Endothelial cell of umbilical vein (primary cell): ENCODE measurements around the gene SERPINB4. TPM values are rescaled to one million over a fixed set of nuclear protein-coding genes. Genes with fewer than 3 reads are reported as not detected.
"Not testable (repeated sequence)": the region's sequence is repeated elsewhere in the genome, so short reads cannot be mapped to it uniquely, and the experiment has no call there.

ENCODE experiments used
- BruUV-seq: library from RNA; stranded (reverse); fragments of 400-500 nt; replicated peaks from 2 replicates; lab custom pipeline; 2021; lab: Mats Ljungman, UMichigan
- CTCF ChIA-PET: fragments of 300-600, 350-600 bp; sonication (Branson Sonifier 250); formaldehyde crosslinking; loops from one replicate; lab custom pipeline; 2021; ENCODE audit warnings: antibody characterized with exemption, inconsistent platforms; lab: Charles Lee
- POLR2A ChIA-PET: fragments of 300-600, 350-600 bp; sonication (Branson Sonifier 250); formaldehyde crosslinking; loops from one replicate; lab custom pipeline; 2021; ENCODE audit warnings: antibody characterized with exemption, inconsistent platforms; lab: Charles Lee
- DNase-seq: peaks from one replicate; pipeline ENCODE4 v3.0.0-alpha.2; 2011; ENCODE audit warnings: low read depth, low spot score
- FAIRE-seq: peaks from 2 replicates; lab custom pipeline; 2011; peaks lifted over from hg19 to GRCh38; lab: Jason Lieb, UNC
- H2AFZ ChIP-seq: 2 replicates; pipeline ENCODE4 v1.6.0; 2012; ENCODE audit warnings: low read depth, low read length, control low read depth, inconsistent platforms
- H3K27ac ChIP-seq: 2 replicates; pipeline ENCODE4 v1.5.1; 2011; ENCODE audit warnings: low read depth, mild to moderate bottlenecking, control low read depth, low read length, moderate library complexity; ENCODE audit not compliant: insufficient read depth
- H3K27me3 ChIP-seq, 2 experiments: 2 replicates each; pipeline versions ENCODE4 v1.6.0 to v1.6.1; 2011; ENCODE audit warnings: low read length in 2 of 2, mixed read lengths in 1 of 2; ENCODE audit not compliant: control insufficient read depth in 2 of 2, insufficient read depth in 2 of 2
- H3K36me3 ChIP-seq, 2 experiments: 2 replicates in 1 of 2; 3 replicates in 1 of 2; pipeline ENCODE4 v1.5.1; 2011; ENCODE audit warnings: low read length in 2 of 2, mild to moderate bottlenecking in 1 of 2, moderate library complexity in 1 of 2; ENCODE audit not compliant: control insufficient read depth in 2 of 2, insufficient read depth in 2 of 2; ENCODE audit errors: extremely low read depth in 1 of 2
- H3K4me1 ChIP-seq: 3 replicates; pipeline ENCODE4 v1.5.1; 2011; ENCODE audit warnings: mild to moderate bottlenecking, low read length; ENCODE audit not compliant: control insufficient read depth, insufficient read depth; ENCODE audit errors: extremely low read depth
- H3K4me2 ChIP-seq: 2 replicates; pipeline ENCODE4 v1.6.1; 2011; ENCODE audit warnings: low read length, control low read depth, mixed read lengths; ENCODE audit not compliant: insufficient read depth
- H3K4me3 ChIP-seq, 3 experiments: fragments of 200-600 bp in 1 of 3; sonication (generic), shearing (Covaris generic) in 1 of 3; replicated peaks in 1 of 3; 2 replicates each; pipeline ENCODE4 v1.5.1; 2011 to 2016; ENCODE audit warnings: control low read depth in 3 of 3, low read length in 3 of 3, mild to moderate bottlenecking in 2 of 3, inconsistent platforms in 1 of 3, low read depth in 1 of 3, moderate library complexity in 1 of 3; ENCODE audit not compliant: insufficient read depth in 1 of 3
- H3K79me2 ChIP-seq: 2 replicates; pipeline ENCODE4 v1.6.0; 2012; ENCODE audit warnings: low read length, inconsistent platforms; ENCODE audit not compliant: control insufficient read depth, insufficient read depth
- H3K9ac ChIP-seq: replicated peaks from 2 replicates; pipeline ENCODE3; 2011; ENCODE audit warnings: low read length, control low read depth; ENCODE audit not compliant: insufficient read depth; ENCODE audit errors: extremely low read depth
- H3K9me1 ChIP-seq: replicated peaks from 3 replicates; pipeline ENCODE4 v1.6.0; 2011; ENCODE audit warnings: mild to moderate bottlenecking, low read length; ENCODE audit not compliant: control insufficient read depth, insufficient read depth; ENCODE audit errors: extremely low read depth
- H3K9me3 ChIP-seq: replicated peaks from 2 replicates; pipeline ENCODE4 v1.5.1; 2012; ENCODE audit warnings: low read length, inconsistent platforms; ENCODE audit not compliant: control insufficient read depth, insufficient read depth
- H4K20me1 ChIP-seq: replicated peaks from 2 replicates; pipeline ENCODE3; 2011; ENCODE audit warnings: mild to moderate bottlenecking, low read length; ENCODE audit not compliant: control insufficient read depth, insufficient read depth; ENCODE audit errors: extremely low read depth
- EZH2 ChIP-seq: IDR thresholded peaks from 2 replicates; pipeline ENCODE4 v1.6.1; 2012; ENCODE audit warnings: borderline replicate concordance, low read depth, mild to moderate bottlenecking, moderate library complexity, low read length, inconsistent platforms; ENCODE audit not compliant: severe bottlenecking
- FOS ChIP-seq: IDR thresholded peaks from 2 replicates; pipeline ENCODE4 v1.6.1; 2011; ENCODE audit warnings: mild to moderate bottlenecking, low read length, moderate library complexity, borderline replicate concordance; ENCODE audit not compliant: insufficient read depth
- GATA2 ChIP-seq: IDR thresholded peaks from 2 replicates; pipeline ENCODE4 v1.7.0; 2011; ENCODE audit warnings: low read depth, mild to moderate bottlenecking, moderate library complexity, mixed read lengths, low read length; ENCODE audit not compliant: insufficient read length, insufficient read depth
- JUN ChIP-seq: IDR thresholded peaks from 2 replicates; pipeline ENCODE4 v1.6.1; 2011; ENCODE audit warnings: borderline replicate concordance, low read depth; ENCODE audit not compliant: insufficient read length, insufficient read depth
- MYC ChIP-seq: IDR thresholded peaks from one replicate; pipeline ENCODE4 v1.6.1; 2011; ENCODE audit warnings: mild to moderate bottlenecking, low read depth, low read length
- POLR2A ChIP-seq: IDR thresholded peaks from 2 replicates; pipeline ENCODE4 v1.6.1; 2012; ENCODE audit warnings: low read depth, mild to moderate bottlenecking, control low read depth, low read length
- POLR2AphosphoS5 ChIP-seq: IDR thresholded peaks from 2 replicates; pipeline ENCODE4 v1.6.1; 2012; ENCODE audit warnings: low read depth, mild to moderate bottlenecking, control low read depth, low read length, moderate library complexity; ENCODE audit not compliant: insufficient read depth
- dilution Hi-C: fragments of 300-500 bp; cut with MboI; formaldehyde crosslinking; loops from one replicate; pipeline ENCODE4 v1.15.0; 2019; ENCODE audit warnings: low sequenced_read_pairs; ENCODE audit not compliant: extremely low pct_ligation_motif_present
- intact Hi-C: fragments of 100-400 bp; cut with micrococcal nuclease; formaldehyde crosslinking; loops from one replicate; pipeline ENCODE4 v1.10.0; 2022
- polyA plus RNA-seq, 4 experiments: library from polyadenylated mRNA; depleted of rRNA in 3 of 4; stranded (reverse) in 3 of 4; unstranded in 1 of 4; fragments of >200 nt; gene quantifications; 2 replicates each; pipeline versions ENCODE4 v1.2.1 to v1.2.3, GENCODE V29; 2011 to 2012; ENCODE audit warnings: missing spikeins in 1 of 4
- total RNA-seq: library from RNA; stranded (reverse); gene quantifications from 2 replicates; pipeline ENCODE4 v1.2.3, GENCODE V29; 2021
- TF ChIP-seq, protein P1 (sequence below), 2 donors: IDR thresholded peaks; 1 replicate in 1 of 2; 2 replicates in 1 of 2; pipeline ENCODE4 v1.5.1; 2011; ENCODE audit warnings: low read length in 2 of 2, mild to moderate bottlenecking in 2 of 2, moderate library complexity in 2 of 2, control low read depth in 1 of 2, inconsistent platforms in 1 of 2, low read depth in 1 of 2; ENCODE audit not compliant: insufficient read depth in 1 of 2; ENCODE audit errors: extremely low read depth in 1 of 2
- TF ChIP-seq, protein P2 (sequence below): IDR thresholded peaks from 2 replicates; pipeline ENCODE4 v1.6.1; 2011; ENCODE audit not compliant: insufficient read depth, insufficient read length

The SERPINB4 gene
- total and polyA plus RNA-seq, 2 donors (not counting 3 experiments of a cell fraction or from before 2014, with no cell fraction given): not detected

DNA sequence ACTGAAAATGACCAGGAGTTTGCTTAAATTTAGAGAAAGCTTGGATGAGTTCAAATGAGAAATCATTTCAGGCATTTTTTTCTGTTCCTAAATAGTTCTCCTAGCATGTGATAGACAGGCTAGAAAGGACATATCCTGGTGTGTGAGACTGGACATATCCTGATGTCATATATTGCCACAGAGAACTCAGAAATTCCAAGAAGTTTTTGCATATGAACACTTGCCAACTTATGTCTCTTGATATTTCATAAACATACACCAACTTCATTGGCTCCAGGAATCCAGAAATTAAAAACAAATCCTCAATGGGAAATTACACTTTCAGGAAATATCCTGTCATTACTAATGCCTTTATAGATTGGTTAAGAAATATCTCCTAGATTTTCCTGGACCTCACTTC, 2.9 kb upstream of the SERPINB4 start:
- no peak overlapping the region for H3K27ac ChIP-seq
- no peaks in the 10 kb centered on the region for H3K9me1 ChIP-seq
- no peaks in the 10 kb centered on the region for H3K27me3 ChIP-seq
- ChIA-PET POLR2A (no interaction called here), CTCF (no interaction called here)
- H3K4me3 ChIP-seq: no peak overlapping the region
- dilution Hi-C loops: no loop called here
- DNase-seq (no peak), FAIRE-seq (peak; percentile 31)
- no peaks in the 10 kb centered on the region for H3K4me1 ChIP-seq
- H3K79me2 ChIP-seq: no peaks in the 10 kb centered on the region
- H4K20me1 ChIP-seq: no peaks in the 10 kb centered on the region
- no peak overlapping the region for H3K9ac ChIP-seq
- H3K9me3 ChIP-seq: no peaks in the 10 kb centered on the region
- no peak overlapping the region for H2AFZ ChIP-seq
- no peak overlapping the region for H3K4me2 ChIP-seq
- BruUV-seq: no TSS peak
- no peaks in the 10 kb centered on the region for H3K36me3 ChIP-seq
- intact Hi-C loops: no loop called here
- TF ChIP-seq MYC: no peak
- no peak for TF ChIP-seq POLR2A
- no peak for TF ChIP-seq POLR2AphosphoS5
- TF ChIP-seq FOS: no peak
- TF ChIP-seq, protein P1, sequence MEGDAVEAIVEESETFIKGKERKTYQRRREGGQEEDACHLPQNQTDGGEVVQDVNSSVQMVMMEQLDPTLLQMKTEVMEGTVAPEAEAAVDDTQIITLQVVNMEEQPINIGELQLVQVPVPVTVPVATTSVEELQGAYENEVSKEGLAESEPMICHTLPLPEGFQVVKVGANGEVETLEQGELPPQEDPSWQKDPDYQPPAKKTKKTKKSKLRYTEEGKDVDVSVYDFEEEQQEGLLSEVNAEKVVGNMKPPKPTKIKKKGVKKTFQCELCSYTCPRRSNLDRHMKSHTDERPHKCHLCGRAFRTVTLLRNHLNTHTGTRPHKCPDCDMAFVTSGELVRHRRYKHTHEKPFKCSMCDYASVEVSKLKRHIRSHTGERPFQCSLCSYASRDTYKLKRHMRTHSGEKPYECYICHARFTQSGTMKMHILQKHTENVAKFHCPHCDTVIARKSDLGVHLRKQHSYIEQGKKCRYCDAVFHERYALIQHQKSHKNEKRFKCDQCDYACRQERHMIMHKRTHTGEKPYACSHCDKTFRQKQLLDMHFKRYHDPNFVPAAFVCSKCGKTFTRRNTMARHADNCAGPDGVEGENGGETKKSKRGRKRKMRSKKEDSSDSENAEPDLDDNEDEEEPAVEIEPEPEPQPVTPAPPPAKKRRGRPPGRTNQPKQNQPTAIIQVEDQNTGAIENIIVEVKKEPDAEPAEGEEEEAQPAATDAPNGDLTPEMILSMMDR (IDR thresholded peaks at IDR 0.05; ENCODE audit: extremely low read depth in 1 of 2, insufficient read depth in 1 of 2, low read depth in 1 of 2, low read length in 2 of 2): no peak
- TF ChIP-seq, protein P2, sequence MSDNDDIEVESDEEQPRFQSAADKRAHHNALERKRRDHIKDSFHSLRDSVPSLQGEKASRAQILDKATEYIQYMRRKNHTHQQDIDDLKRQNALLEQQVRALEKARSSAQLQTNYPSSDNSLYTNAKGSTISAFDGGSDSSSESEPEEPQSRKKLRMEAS: no peak
- TF ChIP-seq JUN: no peak
- no peak for TF ChIP-seq GATA2
- no peak for TF ChIP-seq EZH2

DNA sequence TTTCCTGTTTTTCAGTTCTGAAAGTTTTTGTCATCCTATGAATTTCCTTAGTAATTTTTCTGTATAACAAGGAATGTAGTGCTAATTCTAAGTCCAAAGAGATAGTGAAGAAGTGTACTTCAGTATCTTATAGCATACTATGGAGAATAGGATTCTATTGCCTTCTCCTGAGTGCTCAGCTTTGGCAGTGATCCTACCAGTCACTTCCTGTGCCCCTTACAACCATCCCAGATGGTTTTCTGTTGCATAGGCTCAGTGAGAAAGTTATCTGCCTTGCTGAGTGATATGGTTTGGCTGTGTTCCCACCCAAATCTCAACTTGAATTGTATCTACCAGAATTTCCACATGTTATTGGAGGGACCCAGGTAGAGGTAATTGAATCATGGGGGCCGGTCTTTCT, 638 bp upstream of the SERPINB4 start:
- H2AFZ ChIP-seq, H4K20me1 ChIP-seq, BruUV-seq, dilution Hi-C loops, DNase-seq, FAIRE-seq, H3K27ac ChIP-seq, H3K9ac ChIP-seq, H3K4me2 ChIP-seq, H3K9me3 ChIP-seq, intact Hi-C loops, H3K27me3 ChIP-seq, H3K4me3 ChIP-seq, H3K79me2 ChIP-seq, H3K9me1 ChIP-seq, H3K36me3 ChIP-seq, H3K4me1 ChIP-seq, POLR2A ChIA-PET, CTCF ChIA-PET: not testable (repeated sequence)

DNA sequence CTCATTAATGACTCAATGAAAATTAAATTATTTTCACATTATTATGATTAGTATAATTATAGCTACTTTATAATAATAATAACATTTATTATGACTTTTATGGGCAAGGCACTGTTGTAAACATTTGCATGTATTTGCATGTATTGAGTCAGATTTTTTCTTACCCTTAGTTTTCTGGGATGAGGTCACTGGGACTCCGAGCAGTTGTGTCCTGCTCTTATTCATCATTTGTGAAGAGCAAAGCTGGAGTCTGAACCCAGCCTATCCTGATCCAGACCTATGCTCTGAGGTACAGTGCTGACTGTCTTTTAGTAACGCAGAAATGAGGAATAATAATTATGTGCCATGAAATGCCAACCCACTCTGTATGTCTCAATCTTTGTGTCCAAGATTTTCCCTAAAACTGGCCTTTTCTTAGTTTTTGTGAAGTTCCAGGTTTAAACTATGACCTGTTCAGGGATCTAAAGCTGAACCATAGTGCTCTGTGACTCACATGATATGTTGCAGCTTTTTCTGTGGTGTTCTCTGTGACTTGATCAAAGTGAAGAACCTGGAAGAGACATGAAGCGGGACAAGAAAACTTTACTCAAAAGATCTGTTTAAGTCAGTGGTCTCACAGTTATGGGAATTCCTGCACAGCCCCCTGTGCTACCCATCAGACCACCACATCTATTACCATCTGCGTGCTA, 1.2 kb downstream of the SERPINB4 start:
- H3K79me2 ChIP-seq, BruUV-seq, intact Hi-C loops, H3K4me2 ChIP-seq, H3K27me3 ChIP-seq, CTCF ChIA-PET, POLR2A ChIA-PET, H3K9me1 ChIP-seq, H3K9ac ChIP-seq, DNase-seq, H3K4me3 ChIP-seq, H3K4me1 ChIP-seq, H3K27ac ChIP-seq, H3K9me3 ChIP-seq, dilution Hi-C loops, H3K36me3 ChIP-seq, H4K20me1 ChIP-seq, H2AFZ ChIP-seq, FAIRE-seq: not testable (repeated sequence)
